A673 (cell line): ENCODE measurements around the gene ODAM. TPM values are rescaled to one million over a fixed set of nuclear protein-coding genes. Genes with fewer than 3 reads are reported as not detected.

ENCODE experiments used
- Bru-seq: library from RNA; stranded (reverse); fragments of 400-500 nt; gene quantifications from one replicate; lab custom pipeline; 2021; lab: Mats Ljungman, UMichigan
- BruChase-seq, 2 experiments: library from RNA; stranded (reverse); fragments of 400-500 nt; gene quantifications; one replicate each; lab custom pipeline; 2021; lab: Mats Ljungman, UMichigan
- BruUV-seq: library from RNA; stranded (reverse); fragments of 400-500 nt; replicated peaks from 2 replicates; lab custom pipeline; 2021; lab: Mats Ljungman, UMichigan
- CTCF ChIA-PET: fragments of 300-600 bp; sonication (Branson Sonifier 250); formaldehyde crosslinking; loops from one replicate; lab custom pipeline; 2022; ENCODE audit warnings: antibody characterized with exemption; lab: Charles Lee
- POLR2A ChIA-PET: fragments of 300-600 bp; sonication (Branson Sonifier 250); formaldehyde crosslinking; loops from one replicate; lab custom pipeline; 2022; ENCODE audit warnings: antibody characterized with exemption; ENCODE audit not compliant: low non-redundant PET; lab: Charles Lee
- DNase-seq: peaks from one replicate; pipeline ENCODE4 v3.0.0-alpha.2; 2015; ENCODE audit warnings: low spot score
- H3K27ac ChIP-seq: fragments of 200-600 bp; sonication (generic); 2 replicates; pipeline ENCODE4 v1.5.1; 2016; ENCODE audit warnings: mixed run types, low read depth, mild to moderate bottlenecking, mixed read lengths, antibody characterized with exemption, low read length; ENCODE audit not compliant: poor library complexity, severe bottlenecking
- H3K27me3 ChIP-seq: fragments of 200-600 bp; sonication (generic); replicated peaks from 2 replicates; pipeline ENCODE4 v1.6.1; 2017; ENCODE audit warnings: mixed run types, low read depth, mild to moderate bottlenecking, mixed read lengths, antibody characterized with exemption, low read length; ENCODE audit not compliant: insufficient read depth, poor library complexity
- H3K36me3 ChIP-seq: fragments of 200-600 bp; sonication (generic); 2 replicates; pipeline ENCODE4 v1.6.1; 2016; ENCODE audit warnings: mixed run types, mild to moderate bottlenecking, mixed read lengths, antibody characterized with exemption, low read length; ENCODE audit not compliant: insufficient read depth, poor library complexity, severe bottlenecking
- H3K4me1 ChIP-seq: fragments of 200-600 bp; sonication (generic); 2 replicates; pipeline ENCODE4 v1.6.1; 2017; ENCODE audit warnings: mixed run types, mild to moderate bottlenecking, mixed read lengths, antibody characterized with exemption, low read length; ENCODE audit not compliant: insufficient read depth, poor library complexity, severe bottlenecking
- H3K4me3 ChIP-seq: fragments of 200-600 bp; sonication (generic); 2 replicates; pipeline ENCODE4 v1.5.1; 2016; ENCODE audit warnings: low read depth, mixed run types, mild to moderate bottlenecking, mixed read lengths, low read length; ENCODE audit not compliant: poor library complexity, severe bottlenecking
- H3K9me3 ChIP-seq: fragments of 200-600 bp; sonication (generic); 2 replicates; pipeline ENCODE4 v1.6.1; 2016; ENCODE audit warnings: mixed run types, low read depth, mild to moderate bottlenecking, mixed read lengths, antibody characterized with exemption, low read length; ENCODE audit not compliant: poor library complexity, severe bottlenecking
- CTCF ChIP-seq: fragments of 300-800, 200-600 bp; sonication (generic); conservative IDR thresholded peaks from 2 replicates; pipeline ENCODE4 v1.5.1; 2017; ENCODE audit warnings: low read depth, mild to moderate bottlenecking, antibody characterized with exemption, low read length, moderate library complexity, mixed read lengths
- EZH2 ChIP-seq: fragments of 200-600 bp; sonication (generic); IDR thresholded peaks from 2 replicates; pipeline ENCODE4 v1.6.1; 2017; ENCODE audit warnings: borderline replicate concordance, low read depth, mild to moderate bottlenecking, mixed read lengths, antibody characterized with exemption, low read length; ENCODE audit not compliant: poor library complexity, severe bottlenecking
- intact Hi-C: fragments of 100-400 bp; cut with micrococcal nuclease; formaldehyde crosslinking; loops from one replicate; pipeline ENCODE4 v1.10.0; 2022; ENCODE audit not compliant: unreplicated experiment
- long read RNA-seq: library from polyadenylated mRNA; stranded (forward); transcript quantifications from one replicate; pipeline ENCODE4 v2.0.0, GENCODE V29; 2022
- total RNA-seq: library from RNA; stranded (reverse); gene quantifications from 2 replicates; pipeline ENCODE4 v1.2.3, GENCODE V29; 2021

ODAM gene
- not detected in 2 replicates for total RNA-seq
- not detected for Bru-seq, nascent RNA
- not detected for BruChase-seq, experiment 1, labeled RNA remaining after a 2-hour chase
- not detected for BruChase-seq, experiment 2, labeled RNA remaining after a 6-hour chase
- long read RNA-seq = 0 reads

GRCh38 chr4:70195425-70195824 is at the start of gene ODAM:
ODAM (plus strand) TSS chr4:70195725; CDS start chr4:70196544, 819 bp downstream.
- H3K27me3 ChIP-seq = no peaks in the 10 kb centered on the region
- H3K9me3 ChIP-seq = no peaks in the 10 kb centered on the region
- no peak within 1 kb of the TSS for H3K27ac ChIP-seq
- POLR2A ChIA-PET = no interaction called here
- CTCF ChIA-PET = no interaction called here
- no peaks in the 10 kb centered on the region for H3K4me1 ChIP-seq
- intact Hi-C loops = no loop called here
- no TSS peak for BruUV-seq
- no peak within 1 kb of the TSS for H3K4me3 ChIP-seq
- no peak for DNase-seq
- H3K36me3 ChIP-seq = no peaks in the 10 kb centered on the region
- no peak for TF ChIP-seq CTCF
- TF ChIP-seq EZH2 = no peak

GRCh38 chr4:70151271-70151670 is 44.3 kb upstream of the ODAM start:
- no peak overlapping the region for H3K4me3 ChIP-seq
- intact Hi-C loops = no loop called here
- CTCF ChIA-PET = no interaction called here
- H3K27ac ChIP-seq = no peak overlapping the region
- no peaks in the 10 kb centered on the region for H3K27me3 ChIP-seq
- TF ChIP-seq CTCF = no peak
- no TSS peak for BruUV-seq
- H3K36me3 ChIP-seq = no peaks in the 10 kb centered on the region
- H3K9me3 ChIP-seq = no peaks in the 10 kb centered on the region
- DNase-seq = no peak
- POLR2A ChIA-PET = no interaction called here
- no peaks in the 10 kb centered on the region for H3K4me1 ChIP-seq

GRCh38 chr4:70152088-70152487 is 43.4 kb upstream of the ODAM start:
- Histone ChIP-seq H3K9me3 (no peaks in the 10 kb centered on the region), H3K36me3 (no peaks in the 10 kb centered on the region), H3K27me3 (no peaks in the 10 kb centered on the region), H3K27ac (no peak overlapping the region), H3K4me3 (no peak overlapping the region), H3K4me1 (no peaks in the 10 kb centered on the region)
- DNase-seq = no peak
- no peak for TF ChIP-seq EZH2
- POLR2A ChIA-PET = no interaction called here
- CTCF ChIA-PET = no interaction called here
- intact Hi-C loops = no loop called here
- BruUV-seq = no TSS peak

GRCh38 chr4:70153937-70154336 is 41.6 kb upstream of the ODAM start, which contains the start of gene PRR27:
PRR27 (plus strand) TSS chr4:70154237; CDS start chr4:70154376, 139 bp downstream.
- H3K27me3 ChIP-seq = no peaks in the 10 kb centered on the region
- no peaks in the 10 kb centered on the region for H3K4me1 ChIP-seq
- intact Hi-C loops = no loop called here
- no peaks in the 10 kb centered on the region for H3K36me3 ChIP-seq
- H3K4me3 ChIP-seq = no peak within 1 kb of the TSS
- TF ChIP-seq CTCF (no peak), EZH2 (no peak)
- no peaks in the 10 kb centered on the region for H3K9me3 ChIP-seq
- ChIA-PET CTCF (no interaction called here), POLR2A (no interaction called here)
- no peak within 1 kb of the TSS for H3K27ac ChIP-seq
- DNase-seq = no peak
- no TSS peak for BruUV-seq
